Measurements from ENCODE around the gene RABGAP1L. TPM values are rescaled to one million over a fixed set of nuclear protein-coding genes. Genes with fewer than 3 reads are reported as not detected.
"Not testable (repeated sequence)": the region's sequence is repeated elsewhere in the genome, so short reads cannot be mapped to it uniquely, and the experiment has no call there.

Gene RABGAP1L
- total RNA-seq, 1 donor from 2014 or later = 41.0 TPM

DNA sequence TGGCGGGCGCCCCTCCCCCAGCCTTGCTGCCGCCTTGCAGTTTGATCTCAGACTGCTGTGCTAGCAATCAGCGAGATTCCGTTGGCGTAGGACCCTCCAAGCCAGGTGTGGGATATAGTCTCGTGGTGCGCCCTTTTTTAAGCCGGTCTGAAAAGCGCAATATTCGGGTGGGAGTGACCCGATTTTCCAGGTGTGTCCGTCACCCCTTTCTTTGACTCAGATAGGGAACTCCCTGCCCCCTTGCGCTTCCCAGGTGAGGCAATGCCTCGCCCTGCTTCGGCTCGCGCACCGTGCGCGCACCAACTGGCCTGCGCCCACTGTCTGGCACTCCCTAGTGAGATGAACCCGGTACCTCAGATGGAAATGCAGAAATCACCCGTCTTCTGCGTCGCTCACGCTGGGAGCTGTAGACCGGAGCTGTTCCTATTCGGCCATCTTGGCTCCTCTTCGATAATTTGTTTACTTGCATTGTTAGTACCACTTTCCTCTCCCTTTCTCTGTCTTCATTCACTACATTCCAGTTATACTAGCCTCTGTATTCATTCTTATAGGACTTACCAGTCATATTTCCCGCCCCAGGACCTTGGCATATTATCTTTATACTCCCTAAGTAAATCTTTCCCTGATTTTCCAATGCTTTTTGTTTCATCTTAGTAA, 79.7 kb downstream of the RABGAP1L start:
- H3K27me3 Mint-ChIP-seq (ENCODE audit: insufficient read depth); H3K9me3 Mint-ChIP-seq; H3K27ac Mint-ChIP-seq; intact Hi-C loops (cut with micrococcal nuclease); H3K4me1 Mint-ChIP-seq (ENCODE audit: low read depth); DNase-seq (ENCODE audit: low spot score); H3K4me3 Mint-ChIP-seq: not testable (repeated sequence)
- peaks cover 14% of the 10 kb centered on the region for H3K36me3 Mint-ChIP-seq (ENCODE audit: low read depth)

DNA sequence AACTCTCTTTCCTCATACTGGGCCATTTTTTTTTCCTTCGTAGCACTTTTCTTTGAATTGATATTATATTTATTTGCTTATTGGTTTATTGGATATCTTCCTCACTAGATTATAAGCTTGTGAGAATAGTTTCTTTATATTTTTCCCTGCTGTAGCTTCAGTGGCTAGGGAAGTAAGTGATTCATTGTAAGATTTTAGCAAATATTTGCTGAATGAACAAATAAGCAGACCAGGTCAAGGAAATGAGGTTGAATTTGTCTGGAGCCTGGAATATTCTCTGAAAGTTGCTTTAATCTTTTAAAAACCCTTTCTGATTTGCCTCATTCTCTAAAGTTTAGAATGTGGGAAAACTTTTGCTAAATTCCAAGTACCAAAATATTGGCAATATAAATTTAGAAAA, 80.2 kb downstream of the RABGAP1L start:
- H3K36me3 Mint-ChIP-seq (ENCODE audit: low read depth) = peaks cover 19% of the 10 kb centered on the region
- intact Hi-C loops (cut with micrococcal nuclease) = no loop called here
- H3K4me3 Mint-ChIP-seq = no peak overlapping the region
- no peaks in the 10 kb centered on the region for H3K27me3 Mint-ChIP-seq (ENCODE audit: insufficient read depth)
- H3K27ac Mint-ChIP-seq = no peak overlapping the region
- DNase-seq (ENCODE audit: low spot score) = no peak
- no peaks in the 10 kb centered on the region for H3K4me1 Mint-ChIP-seq (ENCODE audit: low read depth)
- H3K9me3 Mint-ChIP-seq = no peaks in the 10 kb centered on the region

DNA sequence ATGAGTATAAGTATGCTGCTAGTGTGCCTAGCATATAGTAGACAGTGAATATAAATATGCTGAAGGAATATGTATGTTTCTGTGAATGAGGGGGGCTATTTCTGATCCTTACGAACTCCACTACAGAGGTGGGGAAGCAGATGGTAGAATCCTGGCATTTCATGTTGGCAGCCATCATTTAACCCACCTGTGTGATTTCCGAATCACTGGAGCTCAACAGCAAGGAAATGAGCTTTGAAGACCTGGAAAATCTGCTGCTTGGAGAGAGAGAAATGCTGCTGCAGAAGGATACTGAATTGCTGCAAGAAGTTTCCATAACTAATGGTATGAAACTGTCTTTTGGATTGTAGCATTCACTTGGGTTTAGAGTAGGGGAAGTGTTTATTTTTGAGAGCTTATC, 83.5 kb downstream of the RABGAP1L start:
- Mint-ChIP-seq H3K4me3 (no peak overlapping the region), H3K9me3 (no peaks in the 10 kb centered on the region), H3K36me3 (ENCODE audit: low read depth) (peaks cover 28% of the 10 kb centered on the region), H3K4me1 (ENCODE audit: low read depth) (no peaks in the 10 kb centered on the region), H3K27ac (no peak overlapping the region), H3K27me3 (ENCODE audit: insufficient read depth) (no peaks in the 10 kb centered on the region)
- no peak for DNase-seq (ENCODE audit: low spot score)
- intact Hi-C loops (cut with micrococcal nuclease) = no loop called here

DNA sequence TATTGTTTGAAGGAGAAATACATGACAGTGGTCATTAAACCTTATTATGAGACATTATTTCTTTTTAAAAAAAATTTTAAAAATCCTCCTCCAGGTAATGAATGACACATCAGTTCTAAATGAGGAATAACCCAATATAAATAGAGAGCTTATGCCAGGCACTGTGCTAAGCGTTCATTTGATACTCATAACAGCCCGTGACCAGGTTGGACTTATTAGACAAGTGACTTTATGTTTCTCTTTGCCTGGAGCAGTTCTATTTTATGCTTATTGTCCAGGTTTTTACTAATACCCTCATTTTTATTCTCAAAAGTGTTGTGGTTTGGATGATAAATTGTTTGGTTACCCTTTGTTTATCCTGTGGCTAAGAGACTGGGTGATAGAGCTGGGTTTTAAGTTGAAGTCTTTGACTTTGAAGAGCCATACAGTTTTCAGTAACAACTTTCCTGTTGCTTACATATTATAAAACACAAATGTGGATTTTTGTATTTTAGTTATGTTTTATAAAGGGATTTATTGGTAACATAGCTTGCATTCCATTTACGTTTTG, 84.2 kb downstream of the RABGAP1L start:
- no peaks in the 10 kb centered on the region for H3K4me1 Mint-ChIP-seq (ENCODE audit: low read depth)
- intact Hi-C loops (cut with micrococcal nuclease) = no loop called here
- H3K36me3 Mint-ChIP-seq (ENCODE audit: low read depth) = peaks cover 28% of the 10 kb centered on the region
- H3K27ac Mint-ChIP-seq = no peak overlapping the region
- H3K9me3 Mint-ChIP-seq = no peaks in the 10 kb centered on the region
- no peak for DNase-seq (ENCODE audit: low spot score)
- H3K4me3 Mint-ChIP-seq = no peak overlapping the region
- H3K27me3 Mint-ChIP-seq (ENCODE audit: insufficient read depth) = no peaks in the 10 kb centered on the region

GRCh38 chr1:174244017-174244416, 84.7 kb downstream of the RABGAP1L start:
- H3K4me1 Mint-ChIP-seq (ENCODE audit: low read depth) = no peaks in the 10 kb centered on the region
- no peaks in the 10 kb centered on the region for H3K9me3 Mint-ChIP-seq
- no peak for DNase-seq (ENCODE audit: low spot score)
- no peaks in the 10 kb centered on the region for H3K27me3 Mint-ChIP-seq (ENCODE audit: insufficient read depth)
- peaks cover 28% of the 10 kb centered on the region for H3K36me3 Mint-ChIP-seq (ENCODE audit: low read depth)
- no peak overlapping the region for H3K27ac Mint-ChIP-seq
- no peak overlapping the region for H3K4me3 Mint-ChIP-seq
- intact Hi-C loops (cut with micrococcal nuclease) = no loop called here

DNA sequence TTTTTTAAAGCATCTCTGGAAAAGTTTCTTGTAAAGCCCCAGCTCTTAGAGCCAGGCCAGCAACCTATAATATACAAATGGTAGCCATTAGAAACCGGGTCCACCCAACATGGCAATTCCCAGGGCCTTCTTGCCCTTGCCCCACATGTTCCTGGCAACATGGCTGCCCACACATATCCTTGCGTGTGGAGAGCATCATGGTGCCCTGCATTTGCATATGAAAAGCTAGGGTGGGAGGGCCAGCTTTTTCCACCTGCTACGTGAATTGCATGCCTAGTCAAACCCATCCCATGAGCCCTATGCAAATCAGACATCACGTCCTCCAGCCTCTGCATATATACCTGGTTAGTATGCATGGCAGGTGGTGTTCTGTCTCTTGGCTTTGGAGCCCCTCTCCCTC, 88.2 kb downstream of the RABGAP1L start:
- Mint-ChIP-seq H3K27me3 (ENCODE audit: insufficient read depth) (no peaks in the 10 kb centered on the region), H3K36me3 (ENCODE audit: low read depth) (peaks cover 23% of the 10 kb centered on the region), H3K9me3 (no peaks in the 10 kb centered on the region), H3K4me1 (ENCODE audit: low read depth) (no peaks in the 10 kb centered on the region), H3K4me3 (no peak overlapping the region), H3K27ac (no peak overlapping the region)
- DNase-seq (ENCODE audit: low spot score) = no peak
- intact Hi-C loops (cut with micrococcal nuclease) = no loop called here

- peaks cover 21% of the 10 kb centered on the region for H3K36me3 Mint-ChIP-seq (ENCODE audit: low read depth)
- DNase-seq (ENCODE audit: low spot score) = no peak
- H3K27ac Mint-ChIP-seq = no peak overlapping the region
- intact Hi-C loops (cut with micrococcal nuclease) = no loop called here
- H3K4me3 Mint-ChIP-seq = no peak overlapping the region
- H3K4me1 Mint-ChIP-seq (ENCODE audit: low read depth) = no peaks in the 10 kb centered on the region
- no peaks in the 10 kb centered on the region for H3K9me3 Mint-ChIP-seq
- no peaks in the 10 kb centered on the region for H3K27me3 Mint-ChIP-seq (ENCODE audit: insufficient read depth)
These were observed 88.7 kb downstream of the RABGAP1L start for GRCh38 chr1:174248041-174248440.

DNA sequence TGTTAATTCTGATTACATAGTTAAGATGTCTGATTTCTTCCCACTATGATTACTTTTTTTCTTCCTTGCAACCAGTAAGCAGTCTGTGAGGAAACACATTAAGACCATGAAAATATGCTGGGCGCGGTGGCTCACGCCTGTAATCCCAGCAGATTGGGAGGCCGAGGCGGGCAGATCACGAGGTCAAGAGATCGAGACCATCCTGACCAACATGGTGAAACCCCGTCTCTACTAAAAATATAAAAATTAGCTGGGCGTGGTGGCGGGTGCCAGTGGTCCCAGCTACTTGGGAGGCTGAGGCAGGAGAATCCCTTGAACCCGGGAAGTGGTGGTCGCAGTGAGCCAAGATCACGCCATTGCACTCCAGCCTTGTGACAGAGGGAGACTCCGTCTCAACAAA, 97.1 kb downstream of the RABGAP1L start:
- H3K4me1 Mint-ChIP-seq (ENCODE audit: low read depth); H3K36me3 Mint-ChIP-seq (ENCODE audit: low read depth); H3K4me3 Mint-ChIP-seq; DNase-seq (ENCODE audit: low spot score); H3K9me3 Mint-ChIP-seq; intact Hi-C loops (cut with micrococcal nuclease); H3K27me3 Mint-ChIP-seq (ENCODE audit: insufficient read depth); H3K27ac Mint-ChIP-seq: not testable (repeated sequence)

GRCh38 chr1:174258148-174258550, 98.8 kb downstream of the RABGAP1L start:
- H3K4me1 Mint-ChIP-seq (ENCODE audit: low read depth) = no peaks in the 10 kb centered on the region
- no peaks in the 10 kb centered on the region for H3K27me3 Mint-ChIP-seq (ENCODE audit: insufficient read depth)
- DNase-seq (ENCODE audit: low spot score) = peak; percentile 6
- H3K4me3 Mint-ChIP-seq = no peak overlapping the region
- peaks cover 5% of the 10 kb centered on the region for H3K36me3 Mint-ChIP-seq (ENCODE audit: low read depth)
- no peak overlapping the region for H3K27ac Mint-ChIP-seq
- H3K9me3 Mint-ChIP-seq = no peaks in the 10 kb centered on the region
- intact Hi-C loops (cut with micrococcal nuclease) = loop anchor here (1.0 kb wide), 1 partner anchor 486 kb away; no protein-coding TSS in a partner anchor

GRCh38 chr1:174262349-174263241, 103.3 kb downstream of the RABGAP1L start:
- Mint-ChIP-seq H3K27me3 (ENCODE audit: insufficient read depth) (no peaks in the 10 kb centered on the region), H3K27ac (no peak overlapping the region), H3K36me3 (ENCODE audit: low read depth) (no peaks in the 10 kb centered on the region), H3K4me3 (no peak overlapping the region), H3K4me1 (ENCODE audit: low read depth) (no peaks in the 10 kb centered on the region), H3K9me3 (no peaks in the 10 kb centered on the region)
- intact Hi-C loops (cut with micrococcal nuclease) = loop anchor here (1.0 to 5.0 kb wide), 4 partner anchors 464 to 735 kb away; partner anchors contain the start of gene CACYBP
- DNase-seq (ENCODE audit: low spot score) = no peak

- Mint-ChIP-seq H3K36me3 (ENCODE audit: low read depth) (no peaks in the 10 kb centered on the region), H3K4me1 (ENCODE audit: low read depth) (no peaks in the 10 kb centered on the region), H3K27me3 (ENCODE audit: insufficient read depth) (no peaks in the 10 kb centered on the region), H3K4me3 (no peak overlapping the region), H3K9me3 (no peaks in the 10 kb centered on the region), H3K27ac (no peak overlapping the region)
- intact Hi-C loops (cut with micrococcal nuclease) = no loop called here
- DNase-seq (ENCODE audit: low spot score) = no peak
These were observed 106.0 kb downstream of the RABGAP1L start for GRCh38 chr1:174265282-174265681.

- no peaks in the 10 kb centered on the region for H3K36me3 Mint-ChIP-seq (ENCODE audit: low read depth)
- H3K4me3 Mint-ChIP-seq = no peak overlapping the region
- no peaks in the 10 kb centered on the region for H3K27me3 Mint-ChIP-seq (ENCODE audit: insufficient read depth)
- no peaks in the 10 kb centered on the region for H3K4me1 Mint-ChIP-seq (ENCODE audit: low read depth)
- H3K27ac Mint-ChIP-seq = no peak overlapping the region
- no peaks in the 10 kb centered on the region for H3K9me3 Mint-ChIP-seq
- intact Hi-C loops (cut with micrococcal nuclease) = no loop called here
- DNase-seq (ENCODE audit: low spot score) = no peak
These were observed 107.2 kb downstream of the RABGAP1L start for GRCh38 chr1:174266476-174266875.

- no peaks in the 10 kb centered on the region for H3K36me3 Mint-ChIP-seq (ENCODE audit: low read depth)
- H3K4me1 Mint-ChIP-seq (ENCODE audit: low read depth) = no peaks in the 10 kb centered on the region
- no peak overlapping the region for H3K27ac Mint-ChIP-seq
- H3K27me3 Mint-ChIP-seq (ENCODE audit: insufficient read depth) = no peaks in the 10 kb centered on the region
- DNase-seq (ENCODE audit: low spot score) = no peak
- no peak overlapping the region for H3K4me3 Mint-ChIP-seq
- no peaks in the 10 kb centered on the region for H3K9me3 Mint-ChIP-seq
- intact Hi-C loops (cut with micrococcal nuclease) = no loop called here
These were observed 107.8 kb downstream of the RABGAP1L start for GRCh38 chr1:174266991-174267612.

Measured in activated T-helper 1 cell treated with anti-CD3 and anti-CD28 coated beads, Interleukin-12 subunit alpha, Interleukin-12 subunit beta, Interleukin-2, Interleukin-4 antibody, amounts not matched to agents 30 ng/mL and 10 ng/mL and 1 ng/mL, durations not matched to agents 14 hours and 24 hours and 36 hours (primary cell).